Karpas-422 (cell line): ENCODE results near the gene RARB. TPM values are rescaled to one million over a fixed set of nuclear protein-coding genes. Genes with fewer than 3 reads are reported as not detected.

Experiments
- DNase-seq: peaks from one replicate; pipeline ENCODE4 v3.0.0-alpha.2; 2015
- H2AFZ ChIP-seq: fragments of 200-600 bp; sonication (generic); 2 replicates; pipeline ENCODE4 v1.6.1; 2014; ENCODE audit warnings: antibody characterized with exemption, low read length, mixed read lengths
- H3K27ac ChIP-seq: fragments of 200-600 bp; sonication (generic); 2 replicates; pipeline ENCODE4 v1.5.1; 2014; ENCODE audit warnings: mild to moderate bottlenecking, low read length, moderate library complexity
- H3K27me3 ChIP-seq: fragments of 200-600 bp; sonication (generic); 2 replicates; pipeline ENCODE4 v1.6.1; 2014; ENCODE audit warnings: low read length, mixed read lengths
- H3K36me3 ChIP-seq: fragments of 200-600 bp; sonication (generic); 2 replicates; pipeline ENCODE4 v1.6.1; 2014; ENCODE audit warnings: low read length, mixed read lengths; ENCODE audit not compliant: insufficient read depth
- H3K4me1 ChIP-seq: fragments of 200-600 bp; sonication (generic); 2 replicates; pipeline ENCODE4 v1.6.1; 2014; ENCODE audit warnings: mild to moderate bottlenecking, low read length, mixed read lengths
- H3K4me2 ChIP-seq: fragments of 200-600 bp; sonication (generic); 2 replicates; pipeline ENCODE4 v1.6.1; 2014; ENCODE audit warnings: low read length, low read depth, mild to moderate bottlenecking; ENCODE audit not compliant: poor library complexity, severe bottlenecking
- H3K4me3 ChIP-seq: fragments of 200-600 bp; sonication (generic); 2 replicates; pipeline ENCODE4 v1.5.1; 2014; ENCODE audit warnings: mild to moderate bottlenecking, antibody characterized with exemption, low read length, mixed read lengths
- H3K79me2 ChIP-seq: fragments of 200-600 bp; sonication (generic); 2 replicates; pipeline ENCODE4 v1.6.1; 2014; ENCODE audit warnings: mild to moderate bottlenecking, low read length, mixed read lengths
- H3K9ac ChIP-seq: fragments of 200-600 bp; sonication (generic); 2 replicates; pipeline ENCODE4 v1.6.0; 2014; ENCODE audit warnings: low read length
- H3K9me2 ChIP-seq: fragments of 200-600 bp; sonication (generic), shearing (Covaris generic); replicated peaks from 2 replicates; pipeline ENCODE4 v1.6.0; 2014; ENCODE audit warnings: mild to moderate bottlenecking, low read length, moderate library complexity; ENCODE audit not compliant: insufficient read depth
- H3K9me3 ChIP-seq: fragments of 300-700, 200-600 bp; sonication (generic); 2 replicates; pipeline ENCODE4 v1.6.1; 2014; ENCODE audit warnings: low read length, mixed read lengths
- H4K20me1 ChIP-seq: fragments of 200-600 bp; sonication (generic); 2 replicates; pipeline ENCODE4 v1.6.1; 2014; ENCODE audit warnings: mild to moderate bottlenecking, antibody characterized with exemption, low read length, low read depth; ENCODE audit not compliant: insufficient read depth
- total RNA-seq: library from RNA; depleted of rRNA; stranded (reverse); fragments of >200 nt; shearing (Covaris generic); gene quantifications from 2 replicates; pipeline ENCODE4 v1.2.3, GENCODE V29; 2014; ENCODE audit warnings: low replicate concordance

RARB gene
- total RNA-seq, 1 experiment from 2014 or later, result not detected

DNA sequence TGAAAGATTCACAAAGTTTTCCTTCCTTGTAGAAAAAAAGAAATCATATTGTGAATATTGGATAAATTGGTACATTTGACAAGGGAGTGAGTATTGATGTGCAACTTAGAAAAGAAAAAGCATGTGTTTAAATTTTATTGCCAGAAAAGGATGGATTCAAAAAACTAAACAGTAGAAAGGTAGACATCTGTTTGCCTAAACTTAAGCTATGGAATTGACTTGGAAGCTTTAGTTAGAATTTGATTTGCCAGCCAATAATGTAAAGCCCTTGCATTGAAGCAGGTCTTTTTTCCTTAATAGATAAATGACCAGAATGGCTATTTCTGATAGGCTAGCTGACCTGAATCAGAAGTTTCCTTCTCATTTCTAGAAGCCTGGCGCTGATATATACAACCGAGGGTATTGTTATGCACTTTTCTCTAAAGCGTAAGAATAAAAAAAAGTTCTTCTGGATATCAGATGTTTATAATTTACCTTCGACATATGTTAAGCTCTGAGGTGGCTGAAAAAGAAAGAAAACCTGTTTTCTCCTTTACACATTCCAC, 4.2 kb downstream of the RARB start:
- no peaks in the 10 kb centered on the region for H4K20me1 ChIP-seq
- no peak overlapping the region for H3K4me2 ChIP-seq
- no peak overlapping the region for H2AFZ ChIP-seq
- DNase-seq, result no peak
- no peak overlapping the region for H3K4me3 ChIP-seq
- no peak overlapping the region for H3K9ac ChIP-seq
- no peaks in the 10 kb centered on the region for H3K27me3 ChIP-seq
- no peaks in the 10 kb centered on the region for H3K79me2 ChIP-seq
- H3K27ac ChIP-seq, result no peak overlapping the region
- H3K9me2 ChIP-seq, result no peaks in the 10 kb centered on the region
- no peaks in the 10 kb centered on the region for H3K4me1 ChIP-seq
- H3K9me3 ChIP-seq, result no peaks in the 10 kb centered on the region
- H3K36me3 ChIP-seq, result no peaks in the 10 kb centered on the region

DNA sequence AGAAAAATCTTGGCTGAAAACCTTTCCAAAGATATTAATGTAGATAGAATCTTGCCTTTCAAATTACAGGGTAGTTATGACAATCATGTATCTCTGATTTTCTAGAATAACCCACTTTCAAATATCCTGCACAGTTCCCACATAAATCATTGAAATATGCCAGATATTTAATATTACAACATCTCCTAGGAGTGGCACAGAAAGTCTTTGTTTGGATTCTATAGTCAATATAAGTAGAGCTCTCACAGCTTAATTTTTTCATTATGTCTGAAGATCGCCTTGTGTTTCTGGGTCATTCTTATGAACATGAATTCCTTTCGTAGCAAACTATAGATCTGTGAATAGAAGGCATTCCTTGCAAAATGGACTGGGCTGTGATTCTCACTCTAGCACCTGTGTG, 5.0 kb downstream of the RARB start:
- Histone ChIP-seq H3K4me2 (no peak overlapping the region), H3K4me3 (no peak overlapping the region), H3K4me1 (no peaks in the 10 kb centered on the region), H3K9ac (no peak overlapping the region), H3K9me2 (no peaks in the 10 kb centered on the region), H2AFZ (no peak overlapping the region), H4K20me1 (no peaks in the 10 kb centered on the region), H3K79me2 (no peaks in the 10 kb centered on the region), H3K27ac (no peak overlapping the region), H3K27me3 (no peaks in the 10 kb centered on the region), H3K36me3 (no peaks in the 10 kb centered on the region), H3K9me3 (no peaks in the 10 kb centered on the region)
- DNase-seq, result no peak

DNA sequence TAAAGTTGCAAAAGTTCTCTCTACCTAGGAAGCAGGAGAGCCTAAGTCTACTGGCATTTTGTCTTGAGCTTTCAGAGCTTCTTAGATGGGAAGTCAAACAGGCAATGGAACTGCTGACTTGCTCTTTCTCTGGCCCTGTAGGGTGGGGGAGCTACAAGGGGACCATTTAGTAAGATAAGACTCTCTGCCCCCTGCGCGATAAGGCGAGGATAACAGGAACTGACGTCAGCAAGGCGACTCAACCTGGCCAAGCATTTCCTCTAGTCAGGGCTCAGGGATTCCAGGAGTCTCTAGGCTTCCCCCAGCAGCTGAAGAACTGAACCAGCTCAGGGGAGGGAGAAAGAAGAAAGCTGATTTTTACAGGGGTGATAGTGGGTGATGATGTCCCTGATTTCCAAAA, 5.8 kb downstream of the RARB start:
- Histone ChIP-seq H4K20me1 (no peaks in the 10 kb centered on the region), H3K36me3 (no peaks in the 10 kb centered on the region), H3K4me3 (no peak overlapping the region), H3K9ac (no peak overlapping the region), H3K4me1 (no peaks in the 10 kb centered on the region), H3K9me2 (no peaks in the 10 kb centered on the region), H3K9me3 (no peaks in the 10 kb centered on the region), H2AFZ (no peak overlapping the region), H3K79me2 (no peaks in the 10 kb centered on the region), H3K27ac (no peak overlapping the region), H3K27me3 (no peaks in the 10 kb centered on the region), H3K4me2 (no peak overlapping the region)
- no peak for DNase-seq

DNA sequence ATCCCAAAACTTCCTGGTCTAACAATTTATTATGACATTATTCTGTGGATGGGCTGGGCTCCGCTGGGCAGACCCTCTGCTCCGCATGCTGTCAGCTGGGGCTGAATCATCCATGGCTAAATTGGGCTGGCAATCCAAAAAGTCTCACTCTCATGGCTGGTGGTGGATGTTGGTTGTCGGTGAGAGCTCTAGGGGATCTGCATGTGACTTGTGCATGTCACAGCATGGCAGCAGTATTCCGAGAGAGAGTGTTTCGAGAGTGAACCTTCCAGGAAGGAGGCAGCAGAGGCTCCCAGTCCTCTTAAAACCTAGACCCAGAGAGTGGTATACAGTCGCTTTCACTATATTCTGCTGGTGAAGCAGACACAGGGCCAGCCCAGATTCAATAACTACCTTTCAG, 9.9 kb downstream of the RARB start:
- no peak for DNase-seq
- H3K9me2 ChIP-seq, result no peaks in the 10 kb centered on the region
- no peaks in the 10 kb centered on the region for H3K79me2 ChIP-seq
- H3K9ac ChIP-seq, result no peak overlapping the region
- no peak overlapping the region for H3K4me2 ChIP-seq
- H3K27ac ChIP-seq, result no peak overlapping the region
- H3K4me1 ChIP-seq, result no peaks in the 10 kb centered on the region
- H3K36me3 ChIP-seq, result no peaks in the 10 kb centered on the region
- H3K9me3 ChIP-seq, result no peaks in the 10 kb centered on the region
- no peaks in the 10 kb centered on the region for H3K27me3 ChIP-seq
- no peaks in the 10 kb centered on the region; the same call in 1 of the 2 replicates for H4K20me1 ChIP-seq
- no peak overlapping the region for H2AFZ ChIP-seq
- H3K4me3 ChIP-seq, result no peak overlapping the region

DNA sequence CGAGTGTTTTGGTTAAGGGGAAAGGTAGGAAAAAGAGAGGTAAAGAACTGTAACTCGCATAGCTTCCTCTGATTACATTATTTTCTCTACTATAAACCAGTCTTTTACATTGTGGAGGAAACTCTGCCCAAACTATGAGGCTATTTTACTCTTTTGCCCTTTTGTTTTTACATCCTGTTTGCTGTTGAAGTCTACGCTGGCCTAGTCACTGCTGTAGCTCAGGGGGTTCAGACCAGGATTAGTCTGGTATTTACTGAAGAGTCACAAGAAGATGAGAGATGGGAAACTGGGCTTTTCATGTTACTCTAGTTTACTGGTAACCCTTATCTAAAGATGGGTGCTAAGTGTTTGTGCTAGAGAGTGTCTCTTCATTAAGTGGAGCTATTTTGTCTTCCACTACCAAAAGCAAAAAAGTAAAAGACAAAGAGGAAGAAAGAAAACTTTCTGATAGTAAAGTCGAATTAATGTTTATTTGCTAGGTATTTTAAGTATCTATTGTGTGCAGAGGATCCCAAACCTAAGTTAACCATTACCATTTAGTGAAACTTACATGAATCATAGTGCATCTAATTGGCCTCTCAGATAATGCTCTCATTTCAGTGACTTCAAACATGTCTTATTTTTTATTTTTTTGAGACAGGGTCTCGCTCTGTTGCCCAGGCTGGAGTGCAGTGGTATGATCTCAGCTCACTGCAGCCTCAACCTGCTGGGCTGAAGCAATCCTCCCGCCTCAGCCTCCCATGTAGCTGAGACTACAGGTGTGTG, 10.9 kb downstream of the RARB start:
- no peak overlapping the region for H3K4me2 ChIP-seq
- no peak for DNase-seq
- no peak overlapping the region for H3K9ac ChIP-seq
- no peaks in the 10 kb centered on the region; the same call in 1 of the 2 replicates for H4K20me1 ChIP-seq
- H3K27me3 ChIP-seq, result no peaks in the 10 kb centered on the region
- no peak overlapping the region for H3K4me3 ChIP-seq
- H3K36me3 ChIP-seq, result no peaks in the 10 kb centered on the region
- no peaks in the 10 kb centered on the region for H3K9me2 ChIP-seq
- no peaks in the 10 kb centered on the region for H3K79me2 ChIP-seq
- H3K4me1 ChIP-seq, result no peaks in the 10 kb centered on the region
- no peak overlapping the region for H2AFZ ChIP-seq
- H3K27ac ChIP-seq, result no peak overlapping the region
- no peaks in the 10 kb centered on the region for H3K9me3 ChIP-seq

DNA sequence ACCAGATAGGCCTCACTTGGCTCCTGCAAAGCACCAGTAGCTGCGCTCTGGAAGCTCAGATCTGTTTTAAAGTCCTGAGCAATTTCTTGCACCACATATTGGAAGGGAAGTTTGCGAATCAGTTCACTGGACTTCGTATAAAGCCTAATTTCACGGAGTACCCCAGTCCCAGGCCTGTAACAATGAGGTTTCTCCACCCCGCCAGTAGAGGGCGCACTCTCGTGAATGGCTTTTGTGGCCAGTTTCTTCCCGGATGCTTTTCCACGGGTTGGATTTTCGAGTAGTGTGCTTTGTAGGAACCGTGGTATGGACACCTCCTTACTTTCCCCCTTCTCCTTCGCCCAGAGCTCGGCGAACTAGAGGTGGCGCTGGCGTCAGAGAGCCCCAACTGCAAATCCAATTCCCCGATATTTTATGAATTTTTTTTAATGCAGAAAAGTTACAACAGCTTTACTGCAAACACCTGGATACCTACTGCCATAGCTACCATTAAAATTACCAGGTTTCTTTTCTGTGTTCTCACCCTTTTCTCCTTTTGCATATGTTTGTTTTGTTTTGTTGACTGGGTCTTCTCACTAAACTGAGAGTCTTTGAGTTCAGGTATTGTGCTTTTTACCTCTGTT, 13.3 kb downstream of the RARB start:
- no peak overlapping the region for H2AFZ ChIP-seq

DNA sequence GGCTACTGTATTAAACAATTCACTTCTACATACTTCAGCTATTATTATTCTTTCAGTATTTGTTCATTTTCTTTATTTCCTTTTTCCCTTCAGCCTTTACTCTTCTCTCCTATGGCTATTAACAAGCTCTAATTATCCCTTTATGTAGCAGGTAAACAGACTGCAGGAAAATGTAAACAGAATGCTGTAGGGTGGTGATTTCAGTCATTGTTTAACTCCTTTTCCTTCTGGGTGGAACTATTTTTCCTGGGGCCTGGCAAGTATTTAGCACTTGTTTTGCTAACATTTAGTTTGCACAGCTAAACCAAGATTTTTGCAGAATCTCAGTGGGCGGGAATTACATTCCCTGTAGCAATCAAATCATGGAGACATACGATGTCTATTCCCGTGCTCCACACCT, 14.4 kb downstream of the RARB start:
- Histone ChIP-seq H4K20me1 (no peaks in the 10 kb centered on the region; the same call in 1 of the 2 replicates), H3K36me3 (no peaks in the 10 kb centered on the region), H3K4me3 (no peak overlapping the region), H3K9me3 (no peaks in the 10 kb centered on the region), H3K27me3 (no peaks in the 10 kb centered on the region), H2AFZ (no peak overlapping the region), H3K27ac (no peak overlapping the region), H3K79me2 (no peaks in the 10 kb centered on the region), H3K9me2 (no peaks in the 10 kb centered on the region), H3K4me2 (no peak overlapping the region), H3K9ac (no peak overlapping the region), H3K4me1 (no peaks in the 10 kb centered on the region)
- no peak for DNase-seq

More for the DNA sequence above, 13.3 kb downstream of the RARB start:
- H3K9ac ChIP-seq, result no peak overlapping the region
- H3K9me2 ChIP-seq, result no peaks in the 10 kb centered on the region
- DNase-seq, result peak; percentile 72
- H3K27me3 ChIP-seq, result no peaks in the 10 kb centered on the region
- no peak overlapping the region for H3K4me3 ChIP-seq
- H4K20me1 ChIP-seq, result no peaks in the 10 kb centered on the region; the same call in 1 of the 2 replicates
- H3K36me3 ChIP-seq, result no peaks in the 10 kb centered on the region
- no peaks in the 10 kb centered on the region for H3K9me3 ChIP-seq
- H3K4me2 ChIP-seq, result no peak overlapping the region
- no peaks in the 10 kb centered on the region for H3K4me1 ChIP-seq
- no peaks in the 10 kb centered on the region for H3K79me2 ChIP-seq
- no peak overlapping the region for H3K27ac ChIP-seq

DNA sequence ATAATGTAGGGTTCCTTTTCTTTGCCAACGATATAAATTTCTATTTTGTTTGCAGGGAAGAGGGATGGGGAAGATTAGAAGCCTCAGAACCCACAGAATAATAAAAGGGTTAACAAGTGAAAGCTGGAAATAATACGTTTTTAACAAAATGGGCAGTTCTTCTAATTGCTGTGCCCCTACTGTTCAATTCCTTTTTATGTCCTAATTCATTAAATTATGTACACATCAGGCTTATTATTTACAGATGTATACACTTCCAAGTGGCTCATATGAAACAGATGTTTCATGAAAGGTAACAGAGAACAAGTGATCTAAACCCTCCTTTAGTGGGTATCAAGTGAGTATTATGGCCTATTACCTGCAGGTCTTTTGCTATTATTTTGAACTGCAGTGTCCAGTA, 16.2 kb downstream of the RARB start:
- H3K9ac ChIP-seq, result no peak overlapping the region
- no peaks in the 10 kb centered on the region for H3K9me2 ChIP-seq
- no peaks in the 10 kb centered on the region for H3K36me3 ChIP-seq
- no peak for DNase-seq
- no peak overlapping the region for H3K4me2 ChIP-seq
- no peaks in the 10 kb centered on the region for H3K4me1 ChIP-seq
- H3K4me3 ChIP-seq, result no peak overlapping the region
- H4K20me1 ChIP-seq, result no peaks in the 10 kb centered on the region; the same call in 1 of the 2 replicates
- no peak overlapping the region for H3K27ac ChIP-seq
- no peaks in the 10 kb centered on the region for H3K27me3 ChIP-seq
- no peak overlapping the region for H2AFZ ChIP-seq
- no peaks in the 10 kb centered on the region for H3K79me2 ChIP-seq
- no peaks in the 10 kb centered on the region for H3K9me3 ChIP-seq
